GM18861 (cell line): Measurements from ENCODE around the gene MAGI2.
"Not testable (repeated sequence)": the region's sequence is repeated elsewhere in the genome, so short reads cannot be mapped to it uniquely, and the experiment has no call there.

Experiments
- ATAC-seq: cut with Tn5 transposase; IDR thresholded peaks from one replicate; pipeline ENCODE4 v1.9.1; 2021; ENCODE audit not compliant: unreplicated experiment

The MAGI2 gene

GRCh38 chr7:78578686-78579085 is 874.8 kb downstream of the MAGI2 start:
- no peak for ATAC-seq

GRCh38 chr7:78577174-78577952 is 876.1 kb downstream of the MAGI2 start:
- not testable (repeated sequence) for ATAC-seq

GRCh38 chr7:78576236-78576635 is 877.2 kb downstream of the MAGI2 start:
- no peak for ATAC-seq

- no peak for ATAC-seq
These were observed 882.2 kb downstream of the MAGI2 start for GRCh38 chr7:78571292-78571691.

GRCh38 chr7:78568690-78569089 is 884.8 kb downstream of the MAGI2 start:
- no peak for ATAC-seq

- ATAC-seq, result no peak
These were observed 885.6 kb downstream of the MAGI2 start for GRCh38 chr7:78567836-78568235.

- ATAC-seq, result no peak
These were observed 887.7 kb downstream of the MAGI2 start for GRCh38 chr7:78565784-78566183.

- ATAC-seq, result no peak
These were observed 890.3 kb downstream of the MAGI2 start for GRCh38 chr7:78563191-78563590.

- no peak for ATAC-seq
These were observed 891.3 kb downstream of the MAGI2 start for GRCh38 chr7:78562191-78562590.

- ATAC-seq, result no peak
These were observed 894.9 kb downstream of the MAGI2 start for GRCh38 chr7:78558566-78558965.

- no peak for ATAC-seq
These were observed 909.5 kb downstream of the MAGI2 start for GRCh38 chr7:78543976-78544375.

GRCh38 chr7:78542981-78543380 is 910.5 kb downstream of the MAGI2 start:
- no peak for ATAC-seq

- ATAC-seq, result no peak
These were observed 910.9 kb downstream of the MAGI2 start for GRCh38 chr7:78542541-78542940.

GRCh38 chr7:78539825-78540224 is 913.6 kb downstream of the MAGI2 start:
- ATAC-seq, result no peak

- no peak for ATAC-seq
These were observed 917.8 kb downstream of the MAGI2 start for GRCh38 chr7:78535655-78536054.

- ATAC-seq, result no peak
These were observed 923.1 kb downstream of the MAGI2 start for GRCh38 chr7:78530351-78530750.

- ATAC-seq, result no peak
These were observed 924.1 kb downstream of the MAGI2 start for GRCh38 chr7:78529392-78529791.

- ATAC-seq, result no peak
These were observed 924.5 kb downstream of the MAGI2 start for GRCh38 chr7:78528964-78529363.

- no peak for ATAC-seq
These were observed 929.5 kb downstream of the MAGI2 start for GRCh38 chr7:78523930-78524329.

- ATAC-seq, result no peak
These were observed 931.5 kb downstream of the MAGI2 start for GRCh38 chr7:78521961-78522360.

GRCh38 chr7:78516450-78516849 is 937.0 kb downstream of the MAGI2 start:
- no peak for ATAC-seq

GRCh38 chr7:78514634-78515033 is 938.8 kb downstream of the MAGI2 start:
- ATAC-seq, result no peak

- peak; percentile 68 for ATAC-seq
These were observed 942.8 kb downstream of the MAGI2 start for GRCh38 chr7:78510580-78511188.
